ENCODE measurements around the gene KIRREL1.

KIRREL1 gene

DNA sequence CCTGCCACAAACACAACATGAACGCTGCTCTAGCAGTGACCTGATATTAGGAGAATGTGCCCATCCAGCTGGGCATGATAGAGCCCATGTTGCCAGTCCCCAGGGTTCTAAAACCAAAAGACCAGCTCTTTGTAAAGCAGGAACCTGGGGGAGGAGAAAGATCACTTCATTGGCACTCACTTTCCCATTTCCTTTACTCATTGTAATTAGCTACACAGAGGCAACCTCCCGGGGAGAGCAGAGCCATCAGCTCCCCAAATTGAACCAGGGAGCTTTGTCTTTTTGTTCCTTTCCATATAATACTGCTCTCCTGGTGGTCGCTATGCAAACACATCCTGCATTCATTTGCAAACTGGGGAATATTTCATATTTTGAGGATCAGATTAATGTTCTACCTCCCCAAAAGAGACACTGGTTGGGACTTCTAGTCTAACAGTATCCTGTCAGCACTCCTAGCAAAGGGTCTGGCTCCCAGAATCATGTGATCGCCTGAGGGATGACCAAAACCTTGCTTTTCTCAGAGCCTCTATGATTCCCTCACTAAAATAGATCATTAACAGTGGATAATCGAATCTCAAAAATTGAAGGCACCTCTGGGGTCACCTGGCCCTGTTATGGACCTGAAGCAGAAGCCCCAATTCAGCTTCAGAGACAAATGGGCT, 110.5 kb downstream of the KIRREL1 start:
- TF ChIP-seq, protein P1, sequence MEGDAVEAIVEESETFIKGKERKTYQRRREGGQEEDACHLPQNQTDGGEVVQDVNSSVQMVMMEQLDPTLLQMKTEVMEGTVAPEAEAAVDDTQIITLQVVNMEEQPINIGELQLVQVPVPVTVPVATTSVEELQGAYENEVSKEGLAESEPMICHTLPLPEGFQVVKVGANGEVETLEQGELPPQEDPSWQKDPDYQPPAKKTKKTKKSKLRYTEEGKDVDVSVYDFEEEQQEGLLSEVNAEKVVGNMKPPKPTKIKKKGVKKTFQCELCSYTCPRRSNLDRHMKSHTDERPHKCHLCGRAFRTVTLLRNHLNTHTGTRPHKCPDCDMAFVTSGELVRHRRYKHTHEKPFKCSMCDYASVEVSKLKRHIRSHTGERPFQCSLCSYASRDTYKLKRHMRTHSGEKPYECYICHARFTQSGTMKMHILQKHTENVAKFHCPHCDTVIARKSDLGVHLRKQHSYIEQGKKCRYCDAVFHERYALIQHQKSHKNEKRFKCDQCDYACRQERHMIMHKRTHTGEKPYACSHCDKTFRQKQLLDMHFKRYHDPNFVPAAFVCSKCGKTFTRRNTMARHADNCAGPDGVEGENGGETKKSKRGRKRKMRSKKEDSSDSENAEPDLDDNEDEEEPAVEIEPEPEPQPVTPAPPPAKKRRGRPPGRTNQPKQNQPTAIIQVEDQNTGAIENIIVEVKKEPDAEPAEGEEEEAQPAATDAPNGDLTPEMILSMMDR (IDR thresholded peaks at IDR 0.05; ENCODE audit: insufficient read depth, low read length, missing control alignments), result no peak
- ChIA-PET CTCF (interaction anchor here (0.7 to 29.1 kb wide), 10 partner anchors 8 to 140 kb away, joined by 3 to 588 read pairs (median 14); partner anchors contain the start of gene KIRREL1), POLR2A (no interaction called here)
- no peak for DNase-seq (ENCODE audit: low read depth, low spot score)
- H3K4me3 ChIP-seq (ENCODE audit: low read depth, low read length), result no peak overlapping the region

DNA sequence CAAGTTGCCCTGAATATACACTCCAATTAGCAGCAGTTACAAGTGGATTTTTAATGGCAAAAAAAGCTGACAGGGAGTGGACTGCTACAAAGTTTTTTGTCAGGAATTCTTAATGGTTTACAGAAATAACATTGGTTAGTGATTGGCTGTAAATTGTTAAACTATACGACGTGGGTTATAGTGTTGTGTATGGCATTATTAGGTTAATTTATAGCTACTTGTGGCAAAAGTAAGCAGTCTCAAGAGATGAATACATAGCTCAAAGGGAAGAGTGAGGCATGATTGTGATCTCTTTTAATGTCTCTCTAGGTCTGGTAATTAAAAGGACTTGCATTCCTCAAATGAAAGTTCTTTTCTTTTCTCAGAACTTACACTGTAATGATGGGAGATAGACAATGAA, 111.4 kb downstream of the KIRREL1 start:
- no peak overlapping the region for H3K4me3 ChIP-seq (ENCODE audit: low read depth, low read length)
- POLR2A ChIA-PET, result no interaction called here
- no peak for DNase-seq (ENCODE audit: low read depth, low spot score)
- CTCF ChIA-PET, result interaction anchor here (0.8 to 29.1 kb wide), 8 partner anchors 8 to 141 kb away, joined by 3 to 588 read pairs (median 25); a partner anchor contains a TSS
- TF ChIP-seq, protein P1 (IDR thresholded peaks at IDR 0.05; ENCODE audit: insufficient read depth, low read length, missing control alignments), result no peak

DNA sequence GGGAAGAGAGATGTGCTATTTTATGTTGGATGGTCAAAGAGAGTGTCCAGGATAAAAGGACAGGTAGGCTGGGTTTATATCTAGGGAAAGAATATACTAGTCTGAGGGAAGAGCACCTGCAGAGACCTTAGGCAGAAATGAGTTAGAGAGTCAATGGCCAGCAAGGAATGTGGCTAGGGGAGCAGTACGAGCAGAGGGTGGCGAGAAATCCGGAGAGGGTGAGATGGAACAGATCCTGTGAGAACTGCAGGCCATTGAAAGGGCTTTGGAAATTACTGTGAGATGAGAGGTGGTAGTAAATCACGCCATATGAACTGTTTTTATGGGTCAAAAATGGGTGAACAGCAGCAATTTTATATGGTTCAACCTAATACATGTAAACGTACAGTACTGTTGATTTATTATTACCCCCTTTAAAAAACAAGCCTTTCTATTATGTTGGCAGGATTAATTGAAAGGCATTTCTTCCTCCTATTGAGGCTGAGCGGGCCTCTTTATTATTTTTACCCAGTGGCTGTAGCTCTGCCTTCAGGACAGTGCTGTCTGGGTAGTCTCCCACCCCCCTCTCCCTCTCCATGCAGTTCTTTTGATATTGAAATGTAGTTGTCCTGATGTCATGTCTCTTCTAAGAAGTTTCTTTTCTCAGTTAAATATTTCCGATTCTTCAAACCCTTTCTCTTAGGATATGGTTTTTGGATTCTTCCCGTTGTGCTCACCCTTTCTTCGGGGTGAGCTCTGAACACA, 112.1 kb downstream of the KIRREL1 start:
- H3K4me3 ChIP-seq (ENCODE audit: low read depth, low read length), result no peak overlapping the region
- no peak for DNase-seq (ENCODE audit: low read depth, low spot score)
- TF ChIP-seq, protein P1 (IDR thresholded peaks at IDR 0.05; ENCODE audit: insufficient read depth, low read length, missing control alignments), result no peak
- ChIA-PET CTCF (interaction anchor here (2.4 to 29.1 kb wide), 7 partner anchors 9 to 142 kb away, joined by 20 to 588 read pairs (median 26); a partner anchor contains a TSS), POLR2A (no interaction called here)

DNA sequence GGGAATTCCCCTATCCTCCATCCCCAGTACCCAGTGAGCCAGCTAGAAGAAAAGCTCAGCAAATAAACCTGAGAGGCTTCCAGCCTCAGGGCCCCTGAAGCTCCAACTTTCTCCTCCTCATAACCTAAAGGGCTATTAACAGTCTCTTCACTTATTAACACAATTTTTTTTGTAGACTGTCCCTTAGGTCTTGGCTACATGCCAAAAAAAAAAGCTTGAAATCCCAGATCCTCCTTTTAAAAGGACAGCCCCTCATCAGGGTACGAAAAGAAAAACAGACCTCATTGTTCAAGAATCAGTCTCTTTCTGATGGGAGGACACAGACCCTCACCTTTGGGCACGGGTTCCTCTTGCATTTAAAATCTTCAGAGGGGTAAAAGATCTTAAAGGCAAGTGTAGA, 114.5 kb downstream of the KIRREL1 start:
- H3K4me3 ChIP-seq (ENCODE audit: low read depth, low read length), result no peak overlapping the region
- TF ChIP-seq, protein P1 (IDR thresholded peaks at IDR 0.05; ENCODE audit: insufficient read depth, low read length, missing control alignments), result no peak
- ChIA-PET CTCF (interaction anchor here (1.7 to 29.1 kb wide), 4 partner anchors 3 to 137 kb away, joined by 11 to 588 read pairs (median 304); a partner anchor contains a TSS), POLR2A (no interaction called here)
- DNase-seq (ENCODE audit: low read depth, low spot score), result no peak

DNA sequence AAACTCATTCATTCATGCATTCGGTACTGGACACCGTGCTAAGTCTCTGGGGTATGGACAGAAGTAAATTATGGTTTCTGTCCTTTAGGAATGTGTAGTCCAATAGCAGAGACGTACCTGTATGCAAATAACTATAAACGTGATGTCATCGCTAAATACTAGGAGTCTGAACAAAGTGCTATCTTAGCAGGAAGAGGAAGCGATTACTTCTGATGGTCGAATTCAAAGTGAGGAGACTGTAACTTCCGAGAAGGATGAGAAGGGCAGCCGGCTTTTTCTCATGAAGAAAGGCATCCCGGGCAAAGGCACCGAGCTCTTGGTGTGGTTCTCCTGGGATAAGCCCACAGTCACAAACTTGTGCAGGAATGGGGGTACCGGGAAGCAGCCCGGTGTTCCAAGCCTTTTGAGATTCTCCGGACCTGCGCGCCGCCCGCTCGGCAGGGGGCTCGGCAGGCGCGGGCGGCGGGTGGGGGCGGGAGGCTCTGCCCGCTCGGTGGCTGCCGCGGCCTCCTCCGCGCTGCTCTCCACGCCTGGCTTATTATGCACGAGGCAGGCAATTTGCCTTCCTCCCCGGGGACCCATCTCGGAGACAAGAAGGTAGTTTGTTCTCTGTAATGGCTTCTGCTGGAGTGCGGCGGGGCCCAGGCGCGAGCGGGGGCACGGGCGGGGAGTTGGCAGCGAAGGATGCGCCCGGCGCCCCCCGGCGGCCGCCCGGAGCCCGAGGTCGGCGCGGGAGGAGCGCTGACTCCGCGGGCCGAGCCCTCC, 119.7 kb downstream of the KIRREL1 start:
- TF ChIP-seq, protein P1 (IDR thresholded peaks at IDR 0.05; ENCODE audit: insufficient read depth, low read length, missing control alignments), result peak; percentile 32
- H3K4me3 ChIP-seq (ENCODE audit: low read depth, low read length), result peak overlapping the region; percentile 60
- DNase-seq (ENCODE audit: low read depth, low spot score), result no peak
- ChIA-PET POLR2A (no interaction called here), CTCF (interaction anchor here (0.7 to 29.1 kb wide), 11 partner anchors 6 to 133 kb away, joined by 3 to 2279 read pairs (median 4); partner anchors contain the start of gene KIRREL1)
